Glutamatergic neuron (in vitro differentiated cells): ENCODE measurements around the gene SLC35D3. TPM values are rescaled to one million over a fixed set of nuclear protein-coding genes. Genes with fewer than 3 reads are reported as not detected.
A peak's percentile ranks its signal among the peaks of the same experiment; 100 is the strongest.

ENCODE experiments used
- DNase-seq: peaks from one replicate; pipeline ENCODE4 v3.0.0; 2022
- H3K27ac Mint-ChIP-seq: one replicate; pipeline ENCODE4 v1.8.0; 2020; ENCODE audit warnings: mild to moderate bottlenecking, mixed read lengths, inconsistent platforms; ENCODE audit not compliant: unreplicated experiment
- H3K27me3 Mint-ChIP-seq: one replicate; pipeline ENCODE4 v1.8.0; 2020; ENCODE audit warnings: mild to moderate bottlenecking, moderate library complexity, mixed read lengths, inconsistent platforms; ENCODE audit not compliant: unreplicated experiment
- H3K36me3 Mint-ChIP-seq: one replicate; pipeline ENCODE4 v1.8.0; 2020; ENCODE audit warnings: mild to moderate bottlenecking, mixed read lengths, inconsistent platforms; ENCODE audit not compliant: unreplicated experiment
- H3K4me1 Mint-ChIP-seq: one replicate; pipeline ENCODE4 v1.8.0; 2020; ENCODE audit warnings: mild to moderate bottlenecking, low read depth, mixed read lengths, inconsistent platforms; ENCODE audit not compliant: unreplicated experiment
- H3K4me3 Mint-ChIP-seq: one replicate; pipeline ENCODE4 v1.8.0; 2020; ENCODE audit warnings: mild to moderate bottlenecking, mixed read lengths, inconsistent platforms; ENCODE audit not compliant: unreplicated experiment
- H3K9me3 Mint-ChIP-seq: one replicate; pipeline ENCODE4 v1.8.0; 2020; ENCODE audit warnings: mild to moderate bottlenecking, moderate library complexity, mixed read lengths, inconsistent platforms; ENCODE audit not compliant: unreplicated experiment
- total RNA-seq: library from RNA; stranded (reverse); fragmentation: NEBNext Ultra II Directional; extraction: Animal tissue kit (Norgen Biotek cat#: 25700); gene quantifications from one replicate; pipeline ENCODE4 v1.2.1, GENCODE V29; 2021; ENCODE audit not compliant: unreplicated experiment
- TF ChIP-seq, protein P1 (sequence below): fragments of 200-600 bp; sonication (generic); IDR thresholded peaks from one replicate; pipeline ENCODE4 v1.5.0; 2021; ENCODE audit not compliant: partially characterized antibody, unreplicated experiment

The SLC35D3 gene
- total RNA-seq, 1 donor from 2014 or later, result not detected

DNA sequence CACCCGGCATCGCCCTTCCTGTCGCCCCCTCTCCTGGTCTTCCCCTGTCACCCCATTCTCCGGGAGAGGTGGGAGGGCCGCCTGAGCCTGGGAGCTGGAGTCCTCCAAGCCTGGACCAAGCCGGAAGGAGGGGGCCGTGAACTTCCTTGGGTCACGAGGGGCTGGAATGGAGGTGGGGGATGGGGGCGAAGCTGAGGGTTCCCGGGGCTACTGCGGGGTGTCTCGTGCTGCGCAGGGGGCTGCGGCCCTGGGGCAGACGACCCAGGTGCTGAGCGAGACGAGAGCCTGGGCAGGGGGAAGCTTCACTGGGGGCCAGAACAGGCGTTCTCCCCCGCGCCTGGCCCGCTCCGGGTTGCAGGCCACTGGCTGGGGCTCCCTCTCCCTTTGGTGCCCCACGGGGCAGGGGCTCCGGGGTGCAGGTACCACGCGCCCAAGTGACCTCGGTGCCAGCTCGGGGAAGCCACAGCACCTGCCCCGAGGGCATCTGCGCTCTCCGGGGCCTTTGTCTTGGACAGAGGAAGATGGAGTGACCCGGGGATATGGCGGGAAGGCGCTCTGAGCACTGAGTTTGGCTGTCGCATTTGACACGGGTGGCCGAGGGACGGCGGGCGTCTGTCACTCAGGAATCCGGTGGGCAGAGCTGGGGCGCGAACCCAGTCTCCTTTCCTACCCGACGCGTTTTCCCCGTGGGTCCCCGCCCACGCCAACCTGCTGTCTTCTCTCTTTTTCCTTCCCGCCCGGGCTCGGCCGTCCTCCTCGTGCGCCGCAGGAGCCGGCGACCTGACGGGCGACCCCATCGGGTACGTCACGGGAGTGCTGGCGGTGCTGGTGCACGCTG, 1.2 kb downstream of the SLC35D3 start:
- TF ChIP-seq, protein P1, sequence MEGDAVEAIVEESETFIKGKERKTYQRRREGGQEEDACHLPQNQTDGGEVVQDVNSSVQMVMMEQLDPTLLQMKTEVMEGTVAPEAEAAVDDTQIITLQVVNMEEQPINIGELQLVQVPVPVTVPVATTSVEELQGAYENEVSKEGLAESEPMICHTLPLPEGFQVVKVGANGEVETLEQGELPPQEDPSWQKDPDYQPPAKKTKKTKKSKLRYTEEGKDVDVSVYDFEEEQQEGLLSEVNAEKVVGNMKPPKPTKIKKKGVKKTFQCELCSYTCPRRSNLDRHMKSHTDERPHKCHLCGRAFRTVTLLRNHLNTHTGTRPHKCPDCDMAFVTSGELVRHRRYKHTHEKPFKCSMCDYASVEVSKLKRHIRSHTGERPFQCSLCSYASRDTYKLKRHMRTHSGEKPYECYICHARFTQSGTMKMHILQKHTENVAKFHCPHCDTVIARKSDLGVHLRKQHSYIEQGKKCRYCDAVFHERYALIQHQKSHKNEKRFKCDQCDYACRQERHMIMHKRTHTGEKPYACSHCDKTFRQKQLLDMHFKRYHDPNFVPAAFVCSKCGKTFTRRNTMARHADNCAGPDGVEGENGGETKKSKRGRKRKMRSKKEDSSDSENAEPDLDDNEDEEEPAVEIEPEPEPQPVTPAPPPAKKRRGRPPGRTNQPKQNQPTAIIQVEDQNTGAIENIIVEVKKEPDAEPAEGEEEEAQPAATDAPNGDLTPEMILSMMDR, result no peak
- peak; percentile 40 for DNase-seq
- Mint-ChIP-seq H3K36me3 (no peaks in the 10 kb centered on the region), H3K27ac (no peak overlapping the region), H3K4me3 (peak overlapping the region; percentile 69), H3K27me3 (peaks cover 17% of the 10 kb centered on the region), H3K9me3 (no peaks in the 10 kb centered on the region), H3K4me1 (peaks cover 2% of the 10 kb centered on the region)

DNA sequence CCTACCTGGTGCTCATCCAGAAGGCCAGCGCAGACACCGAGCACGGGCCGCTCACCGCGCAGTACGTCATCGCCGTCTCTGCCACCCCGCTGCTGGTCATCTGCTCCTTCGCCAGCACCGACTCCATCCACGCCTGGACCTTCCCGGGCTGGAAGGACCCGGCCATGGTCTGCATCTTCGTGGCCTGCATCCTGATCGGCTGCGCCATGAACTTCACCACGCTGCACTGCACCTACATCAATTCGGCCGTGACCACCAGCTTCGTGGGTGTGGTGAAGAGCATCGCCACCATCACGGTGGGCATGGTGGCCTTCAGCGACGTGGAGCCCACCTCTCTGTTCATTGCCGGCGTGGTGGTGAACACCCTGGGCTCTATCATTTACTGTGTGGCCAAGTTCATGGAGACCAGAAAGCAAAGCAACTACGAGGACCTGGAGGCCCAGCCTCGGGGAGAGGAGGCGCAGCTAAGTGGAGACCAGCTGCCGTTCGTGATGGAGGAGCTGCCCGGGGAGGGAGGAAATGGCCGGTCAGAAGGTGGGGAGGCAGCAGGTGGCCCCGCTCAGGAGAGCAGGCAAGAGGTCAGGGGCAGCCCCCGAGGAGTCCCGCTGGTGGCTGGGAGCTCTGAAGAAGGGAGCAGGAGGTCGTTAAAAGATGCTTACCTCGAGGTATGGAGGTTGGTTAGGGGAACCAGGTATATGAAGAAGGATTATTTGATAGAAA, 2.0 kb downstream of the SLC35D3 start:
- TF ChIP-seq, protein P1, result no peak
- Mint-ChIP-seq H3K36me3 (no peaks in the 10 kb centered on the region), H3K27ac (no peak overlapping the region), H3K4me3 (peak overlapping the region; percentile 63), H3K4me1 (peaks cover 2% of the 10 kb centered on the region), H3K9me3 (no peaks in the 10 kb centered on the region), H3K27me3 (peaks cover 17% of the 10 kb centered on the region)
- peak; percentile 16 for DNase-seq

DNA sequence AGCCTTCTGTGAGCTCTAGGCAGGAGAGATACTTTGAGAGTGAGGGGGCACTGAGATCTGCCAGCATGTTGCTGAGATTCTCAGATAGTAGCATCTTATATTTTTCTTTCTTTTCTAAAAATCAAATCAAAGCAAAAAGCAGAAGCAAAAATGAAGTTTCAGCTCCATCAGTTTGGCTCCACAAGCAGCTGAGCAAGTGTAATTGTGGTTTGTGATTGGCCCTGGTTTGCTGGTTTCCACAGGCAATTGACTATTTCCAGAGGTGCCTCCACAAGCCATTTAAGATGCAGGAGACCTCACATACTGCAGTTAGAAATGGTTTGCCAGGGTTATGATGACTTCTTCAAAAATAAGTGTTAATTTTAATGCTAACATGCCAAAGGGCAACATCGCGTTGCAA, 4.3 kb downstream of the SLC35D3 start:
- no peak for DNase-seq
- Mint-ChIP-seq H3K27me3 (peaks cover 12% of the 10 kb centered on the region), H3K4me1 (no peaks in the 10 kb centered on the region), H3K36me3 (no peaks in the 10 kb centered on the region), H3K9me3 (peaks cover 2% of the 10 kb centered on the region), H3K4me3 (no peak overlapping the region), H3K27ac (no peak overlapping the region)
- TF ChIP-seq, protein P1, result no peak

DNA sequence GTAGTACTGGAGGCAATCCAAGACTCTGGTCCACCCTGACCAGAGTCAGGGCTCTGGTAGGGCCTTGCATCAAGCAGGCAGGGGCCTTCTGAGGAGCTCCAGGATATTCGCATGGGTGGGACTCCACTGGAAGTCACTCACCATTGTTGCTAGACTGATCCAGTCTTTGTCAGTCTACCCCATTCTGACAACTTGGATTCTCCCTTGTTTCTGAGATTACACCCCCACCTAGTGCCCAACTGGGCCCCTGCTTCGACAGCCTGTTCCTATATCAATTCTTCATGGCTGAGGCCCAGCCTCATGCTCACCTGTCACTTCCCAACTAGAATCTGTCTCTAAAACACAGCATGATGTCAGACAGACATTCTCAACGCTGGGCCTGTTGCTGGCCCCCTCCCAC, 5.2 kb downstream of the SLC35D3 start:
- Mint-ChIP-seq H3K4me1 (no peaks in the 10 kb centered on the region), H3K4me3 (no peak overlapping the region), H3K27ac (no peak overlapping the region), H3K36me3 (no peaks in the 10 kb centered on the region), H3K27me3 (peaks cover 13% of the 10 kb centered on the region), H3K9me3 (peaks cover 2% of the 10 kb centered on the region)
- no peak for DNase-seq
- TF ChIP-seq, protein P1, result no peak

DNA sequence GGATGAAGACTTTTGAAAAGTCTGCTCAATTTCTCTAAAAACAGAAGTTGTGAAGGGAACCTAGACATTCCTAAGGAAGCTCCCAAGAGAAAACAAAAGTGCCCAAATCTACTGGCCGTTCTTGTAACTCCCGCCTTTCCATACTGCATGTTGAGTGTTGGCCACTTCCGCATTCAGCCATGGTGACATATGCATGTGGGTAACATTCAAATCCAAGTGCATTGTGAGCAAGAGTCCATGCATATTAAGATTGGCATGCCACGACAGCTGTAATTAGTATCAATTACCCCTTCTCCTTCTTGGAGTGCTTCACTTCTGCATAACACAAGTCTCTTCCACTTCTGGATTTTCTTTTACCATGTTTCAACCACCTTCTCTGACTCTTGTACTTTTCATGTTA, 8.4 kb downstream of the SLC35D3 start:
- TF ChIP-seq, protein P1, result no peak
- no peak overlapping the region for H3K4me3 Mint-ChIP-seq
- peaks cover 2% of the 10 kb centered on the region for H3K9me3 Mint-ChIP-seq
- no peak for DNase-seq
- H3K4me1 Mint-ChIP-seq, result no peaks in the 10 kb centered on the region
- H3K27ac Mint-ChIP-seq, result no peak overlapping the region
- H3K27me3 Mint-ChIP-seq, result peaks cover 8% of the 10 kb centered on the region
- H3K36me3 Mint-ChIP-seq, result no peaks in the 10 kb centered on the region
